ENCODE measurements around the gene RASL12.

- TF ChIP-seq GATA2 (IDR thresholded peaks at IDR 0.05; ENCODE audit: low read depth, low read length) (no peak), GATA3 (IDR thresholded peaks at IDR 0.05; ENCODE audit: low read depth, low read length) (no peak)
Observed at GRCh38 chr15:65087873-65088642, 20.3 kb upstream of the RASL12 start.
